T-helper 22 cell (primary cell): ENCODE measurements around the gene BNC1.

Experiments used
- DNase-seq: peaks from one replicate; pipeline ENCODE4 v3.0.0-alpha.2; 2020; ENCODE audit warnings: low read depth

Gene BNC1

GRCh38 chr15:83284559-83285283 is at the start of gene BNC1:
TSS of gene BNC1 (minus strand) at chr15:83284664. CDS start at chr15:83284628, 36 bp downstream.
- no peak for DNase-seq

- no peak for DNase-seq
Observed at GRCh38 chr15:83327041-83327440, 42.6 kb upstream of the BNC1 start.

- DNase-seq = no peak
Observed at GRCh38 chr15:83324799-83325198, 40.3 kb upstream of the BNC1 start.

- no peak for DNase-seq
Observed at GRCh38 chr15:83323296-83323711, 38.8 kb upstream of the BNC1 start.

- DNase-seq = no peak
Observed at GRCh38 chr15:83322691-83323090, 38.2 kb upstream of the BNC1 start.

GRCh38 chr15:83322061-83322460 is 37.6 kb upstream of the BNC1 start:
- no peak for DNase-seq

GRCh38 chr15:83320844-83321243 is 36.4 kb upstream of the BNC1 start:
- no peak for DNase-seq

GRCh38 chr15:83320404-83320803 is 35.9 kb upstream of the BNC1 start:
- DNase-seq = no peak

GRCh38 chr15:83319771-83320170 is 35.3 kb upstream of the BNC1 start:
- no peak for DNase-seq

- DNase-seq = no peak
Observed at GRCh38 chr15:83318861-83319415, 34.5 kb upstream of the BNC1 start.

- DNase-seq = no peak
Observed at GRCh38 chr15:83318036-83318435, 33.6 kb upstream of the BNC1 start.

GRCh38 chr15:83312071-83312470 is 27.6 kb upstream of the BNC1 start:
- no peak for DNase-seq

GRCh38 chr15:83310521-83311456 is 26.3 kb upstream of the BNC1 start:
- no peak for DNase-seq

- no peak for DNase-seq
Observed at GRCh38 chr15:83308671-83309070, 24.2 kb upstream of the BNC1 start.

GRCh38 chr15:83306561-83306960 is 22.1 kb upstream of the BNC1 start:
- no peak for DNase-seq

GRCh38 chr15:83305704-83306291 is 21.3 kb upstream of the BNC1 start:
- DNase-seq = no peak

GRCh38 chr15:83304861-83305703 is 20.6 kb upstream of the BNC1 start:
- DNase-seq = no peak

- no peak for DNase-seq
Observed at GRCh38 chr15:83303535-83303934, 19.1 kb upstream of the BNC1 start.

- no peak for DNase-seq
Observed at GRCh38 chr15:83300826-83301225, 16.4 kb upstream of the BNC1 start.

- DNase-seq = no peak
Observed at GRCh38 chr15:83299462-83299861, 15.0 kb upstream of the BNC1 start.

GRCh38 chr15:83295417-83295816 is 11.0 kb upstream of the BNC1 start:
- no peak for DNase-seq

- no peak for DNase-seq
Observed at GRCh38 chr15:83293201-83293600, 8.7 kb upstream of the BNC1 start.
